Neuronal stem cell (in vitro differentiated cells): ENCODE results near the gene MCCC1.

Source experiments
- DNase-seq: peaks from one replicate; pipeline ENCODE4 v3.0.0-alpha.2; 2013; ENCODE audit warnings: low spot score
- H2AFZ ChIP-seq: one replicate; pipeline ENCODE4 v1.6.1; 2013; ENCODE audit warnings: mild to moderate bottlenecking, low read length, inconsistent platforms
- H2AK5ac ChIP-seq: 2 replicates; pipeline ENCODE4 v1.6.1; 2013; ENCODE audit warnings: low read depth, mild to moderate bottlenecking, inconsistent platforms, low read length, moderate library complexity, mixed read lengths
- H2BK120ac ChIP-seq: 2 replicates; pipeline ENCODE4 v1.6.1; 2013; ENCODE audit warnings: low read depth, mild to moderate bottlenecking, inconsistent platforms, low read length, moderate library complexity, mixed read lengths
- H2BK12ac ChIP-seq: one replicate; pipeline ENCODE4 v1.6.1; 2013; ENCODE audit warnings: low read length, inconsistent platforms
- H2BK15ac ChIP-seq: 2 replicates; pipeline ENCODE4 v1.6.1; 2013; ENCODE audit warnings: mild to moderate bottlenecking, low read length, inconsistent platforms, mixed read lengths
- H2BK5ac ChIP-seq: one replicate; pipeline ENCODE4 v1.6.1; 2013; ENCODE audit warnings: inconsistent platforms, mild to moderate bottlenecking, low read length, moderate library complexity
- H3K14ac ChIP-seq: one replicate; pipeline ENCODE4 v1.6.1; 2013; ENCODE audit warnings: low read length, inconsistent platforms
- H3K18ac ChIP-seq: 2 replicates; pipeline ENCODE4 v1.6.1; 2013; ENCODE audit warnings: low read length, inconsistent platforms
- H3K23ac ChIP-seq: 2 replicates; pipeline ENCODE4 v1.6.1; 2013; ENCODE audit warnings: low read depth, mild to moderate bottlenecking, mixed read lengths, low read length, inconsistent platforms; ENCODE audit not compliant: poor library complexity
- H3K27ac ChIP-seq: replicated peaks from 3 replicates; pipeline ENCODE4 v1.5.1; 2013; ENCODE audit warnings: low read length, inconsistent platforms
- H3K27me3 ChIP-seq, 3 experiments: 2 replicates each; pipeline ENCODE4 v1.6.1; 2013; ENCODE audit warnings: low read length in 3 of 3, mild to moderate bottlenecking in 2 of 3, inconsistent platforms in 1 of 3, low read depth in 1 of 3, mixed read lengths in 1 of 3, moderate library complexity in 1 of 3; ENCODE audit not compliant: control insufficient read depth in 3 of 3, insufficient read depth in 3 of 3
- H3K36me3 ChIP-seq, 2 donors: replicated peaks in 1 of 2; 2 replicates each; pipeline ENCODE4 v1.6.1; 2013; ENCODE audit warnings: low read length in 2 of 2; ENCODE audit not compliant: control insufficient read depth in 2 of 2, insufficient read depth in 2 of 2
- H3K4ac ChIP-seq: 2 replicates; pipeline ENCODE4 v1.6.1; 2013; ENCODE audit warnings: inconsistent platforms, mild to moderate bottlenecking, low read length, moderate library complexity
- H3K4me1 ChIP-seq, 2 donors: 1 replicate in 1 of 2; 2 replicates in 1 of 2; pipeline ENCODE4 v1.6.1; 2013; ENCODE audit warnings: low read length in 2 of 2, low read depth in 1 of 2; ENCODE audit not compliant: control insufficient read depth in 2 of 2, insufficient read depth in 1 of 2
- H3K4me2 ChIP-seq: one replicate; pipeline ENCODE4 v1.6.1; 2013; ENCODE audit warnings: mild to moderate bottlenecking, low read length, inconsistent platforms; ENCODE audit not compliant: insufficient read depth, poor library complexity, severe bottlenecking
- H3K4me3 ChIP-seq, 2 donors: 2 replicates each; pipeline ENCODE4 v1.5.1; 2013; ENCODE audit warnings: low read length in 2 of 2, mild to moderate bottlenecking in 2 of 2, inconsistent platforms in 1 of 2, moderate library complexity in 1 of 2
- H3K79me1 ChIP-seq: one replicate; pipeline ENCODE4 v1.6.1; 2013; ENCODE audit warnings: low read depth, mild to moderate bottlenecking, inconsistent platforms, low read length, moderate library complexity
- H3K9ac ChIP-seq: one replicate; pipeline ENCODE4 v1.6.1; 2013; ENCODE audit warnings: mild to moderate bottlenecking, low read depth, low read length, inconsistent platforms; ENCODE audit not compliant: poor library complexity
- H3K9me3 ChIP-seq, 2 donors: replicated peaks in 1 of 2; 2 replicates each; pipeline versions ENCODE3 to v1.6.1; 2013; ENCODE audit warnings: low read length in 2 of 2, mild to moderate bottlenecking in 2 of 2, inconsistent platforms in 1 of 2, low read depth in 1 of 2, mixed read lengths in 1 of 2, moderate library complexity in 1 of 2; ENCODE audit not compliant: control insufficient read depth in 2 of 2, insufficient read depth in 1 of 2
- H4K8ac ChIP-seq: one replicate; pipeline ENCODE4 v1.6.1; 2013; ENCODE audit warnings: low read depth, mild to moderate bottlenecking, inconsistent platforms, low read length, moderate library complexity
- H4K91ac ChIP-seq: one replicate; pipeline ENCODE4 v1.6.1; 2013; ENCODE audit warnings: low read length, low read depth, mild to moderate bottlenecking, inconsistent platforms; ENCODE audit not compliant: poor library complexity
- WGBS, 2 donors: extraction: QIAGEN DNeasy Blood & Tissue Kit; methylation state at CpG; one replicate each; pipeline ENCODE4 v1.1.7; 2013; ENCODE audit warnings: missing lambda C conversion rate in 2 of 2, mixed read lengths in 1 of 2; ENCODE audit not compliant: insufficient read length in 2 of 2, insufficient replicate concordance in 1 of 2; ENCODE audit errors: extremely low coverage in 2 of 2; 5-methylcytosine and 5-hydroxymethylcytosine counted together

The MCCC1 gene

GRCh38 chr3:183022936-183023516 lies 76.3 kb downstream of the MCCC1 start:
- Histone ChIP-seq H4K91ac (no peak overlapping the region), H3K36me3 (peaks cover 7 to 56% of the 10 kb centered on the region in 2 donors), H2BK12ac (no peak overlapping the region), H3K4ac (no peak overlapping the region), H3K27me3 (no peaks in the 10 kb centered on the region), H2BK5ac (no peak overlapping the region), H3K23ac (no peak overlapping the region), H3K4me1 (no peaks in the 10 kb centered on the region), H2AK5ac (no peak overlapping the region), H2BK120ac (no peak overlapping the region), H3K9ac (no peak overlapping the region), H3K4me3 (no peak overlapping the region), H3K9me3 (peaks cover 0 to 7% of the 10 kb centered on the region in 2 donors), H2BK15ac (no peak overlapping the region), H3K79me1 (no peaks in the 10 kb centered on the region), H3K27ac (no peak overlapping the region), H3K18ac (no peak overlapping the region), H3K14ac (no peak overlapping the region), H3K4me2 (no peak overlapping the region), H2AFZ (no peak overlapping the region), H4K8ac (no peak overlapping the region)
- no peak for DNase-seq
- WGBS, 2 donors = no CpG with 5 or more reads among the region's 3 CpGs

GRCh38 chr3:183018421-183019192 lies 80.7 kb downstream of the MCCC1 start:
- no peak overlapping the region for H3K23ac ChIP-seq
- no peak overlapping the region for H3K27ac ChIP-seq
- no peak overlapping the region for H4K8ac ChIP-seq
- H3K36me3 ChIP-seq = peaks cover 7 to 64% of the 10 kb centered on the region in 2 donors
- no peak overlapping the region for H2BK15ac ChIP-seq
- H3K27me3 ChIP-seq = no peaks in the 10 kb centered on the region
- H3K18ac ChIP-seq = no peak overlapping the region
- H2BK5ac ChIP-seq = no peak overlapping the region
- H3K4me1 ChIP-seq = no peaks in the 10 kb centered on the region
- no peak overlapping the region for H3K4me3 ChIP-seq
- no peak overlapping the region for H3K14ac ChIP-seq
- H3K79me1 ChIP-seq = no peaks in the 10 kb centered on the region
- no CpG with 5 or more reads among the region's 3 CpGs for WGBS, 2 donors
- H3K4ac ChIP-seq = no peak overlapping the region
- DNase-seq = no peak
- no peak overlapping the region for H2BK120ac ChIP-seq
- H4K91ac ChIP-seq = no peak overlapping the region
- no peak overlapping the region for H3K9ac ChIP-seq
- H2AK5ac ChIP-seq = no peak overlapping the region
- H3K4me2 ChIP-seq = no peak overlapping the region
- H2BK12ac ChIP-seq = no peak overlapping the region
- H3K9me3 ChIP-seq = no peaks in the 10 kb centered on the region
- no peak overlapping the region for H2AFZ ChIP-seq

- H3K23ac ChIP-seq = no peak overlapping the region
- H3K9ac ChIP-seq = no peak overlapping the region
- no peaks in the 10 kb centered on the region for H3K4me1 ChIP-seq
- no peak overlapping the region for H3K27ac ChIP-seq
- H3K79me1 ChIP-seq = peaks cover 4% of the 10 kb centered on the region
- no peak overlapping the region for H4K91ac ChIP-seq
- no peak overlapping the region for H2AFZ ChIP-seq
- peaks cover 3 to 41% of the 10 kb centered on the region in 2 donors for H3K36me3 ChIP-seq
- no peak overlapping the region for H2BK12ac ChIP-seq
- H2BK5ac ChIP-seq = no peak overlapping the region
- H2BK15ac ChIP-seq = no peak overlapping the region
- WGBS, 2 donors = no CpG with 5 or more reads among the region's 2 CpGs
- no peak for DNase-seq
- H3K4me2 ChIP-seq = no peak overlapping the region
- H3K4me3 ChIP-seq = no peak overlapping the region
- H3K27me3 ChIP-seq = no peaks in the 10 kb centered on the region
- H4K8ac ChIP-seq = no peak overlapping the region
- no peak overlapping the region for H2BK120ac ChIP-seq
- no peak overlapping the region for H3K18ac ChIP-seq
- H3K14ac ChIP-seq = no peak overlapping the region
- no peak overlapping the region for H2AK5ac ChIP-seq
- no peak overlapping the region for H3K4ac ChIP-seq
- no peaks in the 10 kb centered on the region for H3K9me3 ChIP-seq
Observed at GRCh38 chr3:183015185-183015584, 84.1 kb downstream of the MCCC1 start.

GRCh38 chr3:183013856-183014255 lies 85.4 kb downstream of the MCCC1 start:
- Histone ChIP-seq H3K36me3 (peaks cover 3 to 28% of the 10 kb centered on the region in 2 donors), H3K4me2 (no peak overlapping the region), H4K8ac (no peak overlapping the region), H2BK120ac (no peak overlapping the region), H3K9ac (no peak overlapping the region), H2AFZ (no peak overlapping the region), H2BK5ac (no peak overlapping the region), H3K79me1 (peaks cover 4% of the 10 kb centered on the region), H3K14ac (no peak overlapping the region), H3K27ac (no peak overlapping the region), H3K27me3 (no peaks in the 10 kb centered on the region), H3K4me1 (no peaks in the 10 kb centered on the region), H4K91ac (no peak overlapping the region), H3K4ac (no peak overlapping the region), H2AK5ac (no peak overlapping the region), H3K18ac (no peak overlapping the region), H3K23ac (no peak overlapping the region), H2BK12ac (no peak overlapping the region), H2BK15ac (no peak overlapping the region), H3K4me3 (no peak overlapping the region), H3K9me3 (no peaks in the 10 kb centered on the region)
- DNase-seq = no peak
- no CpG with 5 or more reads among the region's 6 CpGs for WGBS, 2 donors
